B cell (primary cell): ENCODE data around the gene ATXN7. TPM values are rescaled to one million over a fixed set of nuclear protein-coding genes. Genes with fewer than 3 reads are reported as not detected.

Source experiments
- ATAC-seq: fragments of 200-7000 bp; cut with Tn5 transposase; one replicate; pipeline ENCODE4 v1.10.0; 2021; ENCODE audit warnings: low read depth, mild to moderate bottlenecking, moderate number of reproducible peaks, moderate library complexity
- CTCF ChIA-PET: fragments of 350-600 bp; sonication (Branson Sonifier 250); formaldehyde crosslinking; loops from one replicate; lab custom pipeline; 2021; ENCODE audit warnings: antibody characterized with exemption, inconsistent platforms; lab: Charles Lee
- POLR2A ChIA-PET: fragments of 350-600 bp; sonication (Branson Sonifier 250); formaldehyde crosslinking; loops from one replicate; lab custom pipeline; 2021; ENCODE audit warnings: antibody characterized with exemption; lab: Charles Lee
- DNase-seq: peaks from one replicate; pipeline ENCODE4 v3.0.0; 2013
- H2AFZ ChIP-seq: 2 replicates; pipeline ENCODE4 v1.6.1; 2012; ENCODE audit warnings: mild to moderate bottlenecking, low read depth, low read length; ENCODE audit not compliant: insufficient read depth, poor library complexity, severe bottlenecking
- H3K27ac ChIP-seq, 2 donors: 1 replicate in 1 of 2; 2 replicates in 1 of 2; pipeline ENCODE4 v1.5.1; 2012 to 2013; ENCODE audit warnings: low read length in 2 of 2, mild to moderate bottlenecking in 2 of 2, moderate library complexity in 1 of 2
- H3K27me3 ChIP-seq, 4 experiments: fragments of 200-600 bp in 1 of 4; sonication (generic) in 1 of 4; replicated peaks in 1 of 4; 1 replicate in 2 of 4; 2 replicates in 2 of 4; pipeline versions ENCODE4 v1.6.1 to v1.7.0; 2013 to 2016; ENCODE audit warnings: low read length in 3 of 4, mild to moderate bottlenecking in 2 of 4, mixed read lengths in 1 of 4, moderate library complexity in 1 of 4; ENCODE audit not compliant: insufficient read depth in 4 of 4, control insufficient read depth in 3 of 4; ENCODE audit errors: control extremely low read depth in 1 of 4
- H3K36me3 ChIP-seq, 2 experiments: replicated peaks in 1 of 2; 1 replicate in 1 of 2; 2 replicates in 1 of 2; pipeline versions ENCODE4 v1.6.1 to v1.7.1; 2013; ENCODE audit warnings: low read length in 1 of 2; ENCODE audit not compliant: insufficient read depth in 2 of 2, control insufficient read depth in 1 of 2; ENCODE audit errors: control extremely low read depth in 1 of 2, extremely low read depth in 1 of 2
- H3K4me1 ChIP-seq, 2 donors: fragments of 200-600 bp in 1 of 2; sonication (generic) in 1 of 2; 1 replicate in 1 of 2; 2 replicates in 1 of 2; pipeline versions ENCODE4 v1.5.1 to v1.6.1; 2013 to 2017; ENCODE audit warnings: low read length in 2 of 2; ENCODE audit not compliant: control insufficient read depth in 2 of 2, insufficient read depth in 2 of 2
- H3K4me2 ChIP-seq: replicated peaks from 2 replicates; pipeline ENCODE3; 2012; ENCODE audit warnings: mild to moderate bottlenecking, low read depth, low read length; ENCODE audit not compliant: poor library complexity, severe bottlenecking
- H3K4me3 ChIP-seq, 5 experiments: fragments of 200-600 bp in 1 of 5; sonication (generic) in 1 of 5; 1 replicate in 3 of 5; 2 replicates in 2 of 5; pipeline versions ENCODE4 v1.5.1 to v1.7.0; 2011 to 2016; ENCODE audit warnings: low read length in 4 of 5, mild to moderate bottlenecking in 4 of 5, low read depth in 2 of 5, control low read depth in 1 of 5, moderate library complexity in 1 of 5; ENCODE audit not compliant: insufficient read depth in 1 of 5; ENCODE audit errors: control extremely low read depth in 1 of 5, extremely low read depth in 1 of 5
- H3K79me2 ChIP-seq: fragments of 200-600 bp; sonication (generic); one replicate; pipeline ENCODE4 v1.6.0; 2016; ENCODE audit warnings: low read length; ENCODE audit not compliant: control insufficient read depth, insufficient read depth
- H3K9ac ChIP-seq: fragments of 200-600 bp; sonication (generic); 2 replicates; pipeline ENCODE4 v1.6.1; 2017; ENCODE audit warnings: mild to moderate bottlenecking, low read length, moderate library complexity
- H3K9me3 ChIP-seq, 3 donors: one replicate each; pipeline versions ENCODE4 v1.6.1 to v1.7.1; 2013; ENCODE audit warnings: low read length in 2 of 3; ENCODE audit not compliant: control insufficient read depth in 2 of 3, insufficient read depth in 1 of 3; ENCODE audit errors: control extremely low read depth in 1 of 3
- H4K20me1 ChIP-seq: 2 replicates; pipeline ENCODE4 v1.6.0; 2012; ENCODE audit warnings: mild to moderate bottlenecking, low read length; ENCODE audit not compliant: insufficient read depth, control insufficient read depth, poor library complexity, severe bottlenecking
- H3K27ac Mint-ChIP-seq: one replicate; pipeline ENCODE4 v1.8.0; 2021; ENCODE audit warnings: mixed read lengths
- H3K27me3 Mint-ChIP-seq: one replicate; pipeline ENCODE4 v1.8.0; 2021; ENCODE audit warnings: mixed read lengths
- H3K4me1 Mint-ChIP-seq: one replicate; pipeline ENCODE4 v1.8.0; 2021; ENCODE audit warnings: mixed read lengths
- H3K4me3 Mint-ChIP-seq: one replicate; pipeline ENCODE4 v1.8.0; 2021; ENCODE audit warnings: mixed read lengths
- H3K9me3 Mint-ChIP-seq: one replicate; pipeline ENCODE4 v1.8.0; 2022; ENCODE audit warnings: mixed read lengths; ENCODE audit not compliant: insufficient read depth
- CTCF ChIP-seq: fragments of 200-600 bp; IDR thresholded peaks from one replicate; pipeline ENCODE4 v1.8.0; 2022; ENCODE audit warnings: antibody characterized with exemption, mild to moderate bottlenecking
- EZH2 ChIP-seq: IDR thresholded peaks from 2 replicates; pipeline ENCODE4 v1.6.1; 2012; ENCODE audit warnings: borderline replicate concordance, low read depth, mild to moderate bottlenecking, moderate library complexity, low read length; ENCODE audit not compliant: insufficient read depth, poor library complexity, severe bottlenecking
- WGBS: methylation state at CpG from one replicate; pipeline ENCODE4 v1.1.5; 2013; ENCODE audit warnings: missing lambda C conversion rate; ENCODE audit not compliant: insufficient coverage; 5-methylcytosine and 5-hydroxymethylcytosine counted together
- intact Hi-C: fragments of 100-400 bp; cut with micrococcal nuclease; formaldehyde crosslinking; loops from one replicate; pipeline ENCODE4 v1.10.0; 2022
- polyA plus RNA-seq: library from polyadenylated mRNA; depleted of rRNA; stranded (reverse); fragments of >200 nt; gene quantifications from 2 replicates; pipeline ENCODE4 v1.2.3, GENCODE V29; 2012
- total RNA-seq, 2 donors: library from RNA; stranded (reverse); fragments of 120-200 nt in 1 of 2; gene quantifications; 1 replicate in 1 of 2; 2 replicates in 1 of 2; pipeline versions ENCODE4 v1.2.3 to v1.2.4, GENCODE V29; 2013 to 2022

The ATXN7 gene
- total and polyA plus RNA-seq, 2 donors (not counting 1 experiment from before 2014, with no cell fraction given) = 18.1 to 74.3 TPM

GRCh38 chr3:63855333-63855940 lies 8.2 kb upstream of the ATXN7 start:
- no peaks in the 10 kb centered on the region for H4K20me1 ChIP-seq
- Mint-ChIP-seq H3K4me1 (peaks cover 11% of the 10 kb centered on the region), H3K9me3 (no peaks in the 10 kb centered on the region), H3K27ac (no peak overlapping the region), H3K27me3 (no peaks in the 10 kb centered on the region), H3K4me3 (no peak overlapping the region)
- DNase-seq = no peak
- H3K27ac ChIP-seq = no peak overlapping the region
- H3K27me3 ChIP-seq = no peaks in the 10 kb centered on the region
- ATAC-seq = no peak
- TF ChIP-seq CTCF (no peak), EZH2 (no peak)
- POLR2A ChIA-PET = no interaction called here
- no peaks in the 10 kb centered on the region for H3K36me3 ChIP-seq
- no peak overlapping the region for H3K4me2 ChIP-seq
- 40% methylated on average over 1 of the region's 1 CpG for WGBS
- H3K4me1 ChIP-seq = no peaks in the 10 kb centered on the region
- intact Hi-C loops = no loop called here
- H3K4me3 ChIP-seq = no peak overlapping the region
- H3K9me3 ChIP-seq = no peaks in the 10 kb centered on the region
- CTCF ChIA-PET = no interaction called here
- no peak overlapping the region for H3K9ac ChIP-seq
- no peak overlapping the region for H2AFZ ChIP-seq
- peaks cover 24% of the 10 kb centered on the region for H3K79me2 ChIP-seq

GRCh38 chr3:63857311-63857710 lies 6.4 kb upstream of the ATXN7 start:
- H3K9ac ChIP-seq = no peak overlapping the region
- H3K4me1 Mint-ChIP-seq = peaks cover 25% of the 10 kb centered on the region
- DNase-seq (no peak), ATAC-seq (no peak)
- no peaks in the 10 kb centered on the region for H3K36me3 ChIP-seq
- TF ChIP-seq EZH2 = no peak
- no peak for TF ChIP-seq CTCF
- H3K9me3 ChIP-seq = no peaks in the 10 kb centered on the region
- POLR2A ChIA-PET = no interaction called here
- peaks cover 8% of the 10 kb centered on the region for H3K79me2 ChIP-seq
- CTCF ChIA-PET = no interaction called here
- no peaks in the 10 kb centered on the region for H3K9me3 Mint-ChIP-seq
- H3K4me1 ChIP-seq = no peaks in the 10 kb centered on the region
- H3K27ac Mint-ChIP-seq = no peak overlapping the region
- H3K4me3 ChIP-seq = no peak overlapping the region
- no peak overlapping the region for H2AFZ ChIP-seq
- H3K27ac ChIP-seq = no peak overlapping the region
- no peaks in the 10 kb centered on the region for H3K27me3 Mint-ChIP-seq
- intact Hi-C loops = no loop called here
- no peak overlapping the region for H3K4me3 Mint-ChIP-seq
- no peak overlapping the region for H3K4me2 ChIP-seq
- H3K27me3 ChIP-seq = no peaks in the 10 kb centered on the region
- WGBS = no CpG with 5 or more reads among the region's 2 CpGs
- H4K20me1 ChIP-seq = no peaks in the 10 kb centered on the region
